Vagina (tissue), 2 donors: Measurements from ENCODE around the gene FGFR3.

Source experiments
- CTCF ChIP-seq, 3 experiments: fragments of 450-650 bp in 2 of 3; fragments of 200-600 bp in 1 of 3; sonication (generic) in 1 of 3; IDR thresholded peaks; one replicate each; pipeline ENCODE4 v1.5.1; 2017 to 2019; ENCODE audit warnings: antibody characterized with exemption in 3 of 3, mild to moderate bottlenecking in 2 of 3, moderate library complexity in 2 of 3
- POLR2A ChIP-seq, 2 donors: fragments of 450-650 bp; IDR thresholded peaks; one replicate each; pipeline ENCODE4 v1.6.1; 2017; ENCODE audit warnings: antibody characterized with exemption in 2 of 2, mild to moderate bottlenecking in 2 of 2, moderate library complexity in 2 of 2

- TF ChIP-seq CTCF (IDR thresholded peaks at IDR 0.05) (no peak), POLR2A (IDR thresholded peaks at IDR 0.05) (no peak)
Observed at GRCh38 chr4:1760521-1761071, 32.5 kb upstream of the FGFR3 start.
